LNCaP clone FGC (cell line): ENCODE results near the gene SCEL.

ENCODE experiments used
- DNase-seq: peaks from one replicate; pipeline ENCODE4 v3.0.0-alpha.2; 2011; ENCODE audit warnings: low read depth
- H3K4me3 ChIP-seq: 2 replicates; pipeline ENCODE4 v1.5.1; 2011; ENCODE audit warnings: mild to moderate bottlenecking, low read depth, low read length, control low read depth
- CTCF ChIP-seq: IDR thresholded peaks from 2 replicates; pipeline ENCODE4 v1.5.1; 2012; ENCODE audit warnings: mild to moderate bottlenecking; ENCODE audit not compliant: control insufficient read depth, insufficient read depth; ENCODE audit errors: extremely low read depth

Gene SCEL

GRCh38 chr13:77537289-77537919, 1.9 kb downstream of the SCEL start:
- no peak for TF ChIP-seq CTCF
- DNase-seq: no peak
- H3K4me3 ChIP-seq: no peak overlapping the region

- H3K4me3 ChIP-seq: no peak overlapping the region
- no peak for TF ChIP-seq CTCF
Observed at GRCh38 chr13:77543711-77544110, 8.2 kb downstream of the SCEL start.

GRCh38 chr13:77544355-77544754, 8.8 kb downstream of the SCEL start:
- no peak for DNase-seq
- no peak overlapping the region for H3K4me3 ChIP-seq
- no peak for TF ChIP-seq CTCF

More at GRCh38 chr13:77543711-77544110, 8.2 kb downstream of the SCEL start:
- no peak for DNase-seq

GRCh38 chr13:77544758-77545338, 9.3 kb downstream of the SCEL start:
- TF ChIP-seq CTCF: no peak
- no peak overlapping the region for H3K4me3 ChIP-seq
- no peak for DNase-seq

GRCh38 chr13:77545626-77546412, 10.3 kb downstream of the SCEL start:
- H3K4me3 ChIP-seq: no peak overlapping the region
- no peak for DNase-seq
- TF ChIP-seq CTCF: no peak

GRCh38 chr13:77548095-77548494, 12.6 kb downstream of the SCEL start:
- no peak for DNase-seq
- no peak for TF ChIP-seq CTCF
- no peak overlapping the region for H3K4me3 ChIP-seq
